Activated CD8-positive, alpha-beta memory T cell treated with anti-CD3 and anti-CD28 coated beads, Interleukin-2, amount 10 ng/mL, durations not matched to agents 7 days and 5 days (primary cell): ENCODE measurements around the gene BEND5. TPM values are rescaled to one million over a fixed set of nuclear protein-coding genes. Genes with fewer than 3 reads are reported as not detected.

ENCODE experiments used
- ATAC-seq: fragments of 150-1000 bp; cut with Tn5 transposase; one replicate; pipeline ENCODE4 v1.10.0; 2021; ENCODE audit warnings: moderate library complexity
- CTCF ChIA-PET: fragments of 350-600 bp; sonication (Branson Sonifier 250); formaldehyde crosslinking; loops from one replicate; lab custom pipeline; 2021; ENCODE audit warnings: antibody characterized with exemption; lab: Charles Lee
- DNase-seq: peaks from one replicate; pipeline ENCODE4 v3.0.0-alpha.2; 2020
- H3K27ac Mint-ChIP-seq: one replicate; pipeline ENCODE4 v1.8.0; 2021; ENCODE audit warnings: mild to moderate bottlenecking, mixed read lengths
- H3K27me3 Mint-ChIP-seq: one replicate; pipeline ENCODE4 v1.8.0; 2021; ENCODE audit warnings: mixed read lengths
- H3K36me3 Mint-ChIP-seq: one replicate; pipeline ENCODE4 v1.8.0; 2021; ENCODE audit warnings: mild to moderate bottlenecking, mixed read lengths
- H3K4me1 Mint-ChIP-seq: one replicate; pipeline ENCODE4 v1.8.0; 2021; ENCODE audit warnings: mixed read lengths
- H3K4me3 Mint-ChIP-seq: one replicate; pipeline ENCODE4 v1.8.0; 2021; ENCODE audit warnings: mild to moderate bottlenecking, moderate library complexity, mixed read lengths
- H3K9me3 Mint-ChIP-seq: one replicate; pipeline ENCODE4 v1.8.0; 2022; ENCODE audit warnings: low read depth, mixed read lengths
- total RNA-seq, 2 experiments: library from RNA; stranded (reverse); gene quantifications; one replicate each; pipeline ENCODE4 v1.2.3, GENCODE V29; 2021

The BEND5 gene
- total RNA-seq, 2 experiments from 2014 or later: 0.96 to 1.9 TPM

DNA sequence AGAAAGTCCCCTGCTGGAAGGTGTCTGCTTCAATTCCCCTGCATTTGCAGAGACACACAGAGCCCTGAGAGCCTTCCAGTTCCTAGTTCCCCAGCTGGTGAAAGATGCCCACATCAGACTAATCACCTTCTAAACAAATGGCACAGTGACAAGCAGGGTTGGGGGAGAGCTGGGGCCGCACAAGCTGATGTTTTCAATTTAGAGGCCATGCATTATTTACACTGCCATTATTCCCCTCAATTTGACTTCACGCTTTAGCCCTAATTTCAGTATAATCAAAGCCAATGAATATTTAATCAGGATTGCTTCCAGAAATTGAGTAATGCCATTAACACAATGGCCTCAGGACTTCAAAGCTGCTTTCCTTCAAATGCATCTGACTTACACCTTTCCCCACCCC lies 81.5 kb downstream of the BEND5 start:
- H3K27ac Mint-ChIP-seq: no peak overlapping the region
- no peaks in the 10 kb centered on the region for H3K36me3 Mint-ChIP-seq

GRCh38 chr1:48693674-48694320 lies 82.9 kb downstream of the BEND5 start:
- no peak for DNase-seq
- CTCF ChIA-PET: no interaction called here
- ATAC-seq: no peak
- H3K4me1 Mint-ChIP-seq: no peaks in the 10 kb centered on the region
- H3K27me3 Mint-ChIP-seq: no peaks in the 10 kb centered on the region
- H3K9me3 Mint-ChIP-seq: no peaks in the 10 kb centered on the region
- H3K36me3 Mint-ChIP-seq: no peaks in the 10 kb centered on the region
- no peak overlapping the region for H3K4me3 Mint-ChIP-seq
- H3K27ac Mint-ChIP-seq: no peak overlapping the region

More for the DNA sequence above, 81.5 kb downstream of the BEND5 start:
- no peak for ATAC-seq
- H3K9me3 Mint-ChIP-seq: no peaks in the 10 kb centered on the region
- H3K27me3 Mint-ChIP-seq: no peaks in the 10 kb centered on the region
- H3K4me3 Mint-ChIP-seq: no peak overlapping the region
- no peaks in the 10 kb centered on the region for H3K4me1 Mint-ChIP-seq
- CTCF ChIA-PET: no interaction called here
- no peak for DNase-seq

DNA sequence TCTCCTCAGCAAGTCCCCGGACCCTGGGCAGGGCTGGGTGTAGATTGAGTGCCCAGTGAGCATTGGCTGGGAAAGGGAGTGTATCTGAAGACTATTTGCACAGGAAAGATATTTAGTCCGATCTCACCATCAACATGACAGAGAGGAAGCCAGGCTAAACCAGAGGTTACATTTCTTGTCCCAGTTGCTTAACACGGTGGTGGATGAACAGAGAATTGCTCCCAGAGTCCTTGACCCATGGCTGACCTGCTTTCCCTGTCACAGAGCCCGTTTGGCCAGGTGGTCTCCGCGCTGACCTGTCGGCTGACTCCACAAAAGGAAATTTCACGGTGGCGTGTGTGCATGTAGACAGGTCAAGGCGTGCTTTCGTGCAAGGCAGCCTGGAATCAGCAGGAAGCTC lies 83.5 kb downstream of the BEND5 start:
- no peak for DNase-seq
- no peaks in the 10 kb centered on the region for H3K27me3 Mint-ChIP-seq
- no peak for ATAC-seq
- no peaks in the 10 kb centered on the region for H3K9me3 Mint-ChIP-seq
- CTCF ChIA-PET: no interaction called here
- H3K27ac Mint-ChIP-seq: no peak overlapping the region
- no peaks in the 10 kb centered on the region for H3K36me3 Mint-ChIP-seq
- no peak overlapping the region for H3K4me3 Mint-ChIP-seq
- no peaks in the 10 kb centered on the region for H3K4me1 Mint-ChIP-seq

- H3K27me3 Mint-ChIP-seq: no peaks in the 10 kb centered on the region
- CTCF ChIA-PET: no interaction called here
- H3K9me3 Mint-ChIP-seq: no peaks in the 10 kb centered on the region
- DNase-seq: no peak
- H3K36me3 Mint-ChIP-seq: no peaks in the 10 kb centered on the region
- H3K27ac Mint-ChIP-seq: no peak overlapping the region
- no peaks in the 10 kb centered on the region for H3K4me1 Mint-ChIP-seq
- no peak for ATAC-seq
- no peak overlapping the region for H3K4me3 Mint-ChIP-seq
Observed at GRCh38 chr1:48692235-48692634, 84.5 kb downstream of the BEND5 start.

GRCh38 chr1:48691429-48692001 lies 85.2 kb downstream of the BEND5 start:
- Mint-ChIP-seq H3K4me3 (no peak overlapping the region), H3K36me3 (no peaks in the 10 kb centered on the region), H3K27me3 (no peaks in the 10 kb centered on the region), H3K9me3 (no peaks in the 10 kb centered on the region), H3K27ac (no peak overlapping the region), H3K4me1 (no peaks in the 10 kb centered on the region)
- ATAC-seq (no peak), DNase-seq (no peak)
- CTCF ChIA-PET: no interaction called here

- CTCF ChIA-PET: interaction anchor here (1.3 kb wide), 1 partner anchor 11 kb away, joined by 6 read pairs; no protein-coding TSS in a partner anchor
- H3K9me3 Mint-ChIP-seq: no peaks in the 10 kb centered on the region
Observed at GRCh38 chr1:48688102-48688760, 88.5 kb downstream of the BEND5 start.

DNA sequence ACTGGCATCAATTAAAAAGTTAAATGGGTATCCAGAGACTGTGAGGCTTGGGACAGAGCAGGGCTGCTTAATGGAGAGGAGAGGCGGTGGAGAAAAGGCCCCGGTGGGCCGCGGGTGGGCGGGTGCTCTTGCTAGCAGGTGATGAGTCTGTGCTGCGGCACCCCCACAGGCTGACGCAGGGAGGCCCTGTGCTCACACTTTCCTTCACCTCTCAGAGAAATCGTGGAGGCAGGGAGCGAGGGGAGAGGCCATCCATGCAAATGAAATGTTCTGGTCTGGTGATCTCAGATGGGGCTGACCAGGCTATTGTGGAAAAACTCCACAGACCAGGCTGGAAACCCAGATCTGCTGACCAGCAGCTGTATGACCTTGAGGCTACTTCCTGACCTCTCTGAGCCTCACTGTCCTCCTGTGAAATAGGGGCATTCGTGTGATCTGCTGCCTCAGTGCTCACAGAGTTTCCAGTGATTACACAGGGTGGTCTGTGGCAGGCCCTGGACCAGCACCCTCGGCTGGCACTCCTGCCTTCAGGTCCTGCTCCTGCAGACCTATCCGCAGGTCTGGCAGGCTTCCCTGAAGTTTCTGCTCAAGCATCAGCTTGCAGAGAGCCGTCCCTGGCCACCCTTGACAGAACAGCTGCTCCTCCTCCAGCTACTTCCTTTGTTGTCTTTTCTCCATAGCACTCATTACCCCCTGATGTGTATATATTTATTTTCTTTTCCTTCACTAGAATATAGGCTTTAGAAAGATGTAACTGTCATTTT lies 89.2 kb downstream of the BEND5 start:
- Mint-ChIP-seq H3K27me3 (no peaks in the 10 kb centered on the region), H3K9me3 (no peaks in the 10 kb centered on the region), H3K4me3 (no peak overlapping the region), H3K36me3 (no peaks in the 10 kb centered on the region), H3K27ac (no peak overlapping the region), H3K4me1 (no peaks in the 10 kb centered on the region)
- CTCF ChIA-PET: interaction anchor here (1.3 kb wide), 1 partner anchor 10 kb away, joined by 6 read pairs; no protein-coding TSS in a partner anchor
- ATAC-seq: no peak
- DNase-seq: no peak

More at GRCh38 chr1:48688102-48688760, 88.5 kb downstream of the BEND5 start:
- ATAC-seq: no peak
- Mint-ChIP-seq H3K27ac (no peak overlapping the region), H3K4me3 (no peak overlapping the region), H3K4me1 (no peaks in the 10 kb centered on the region), H3K27me3 (no peaks in the 10 kb centered on the region), H3K36me3 (no peaks in the 10 kb centered on the region)
- no peak for DNase-seq

- DNase-seq: no peak
- no peak for ATAC-seq
- CTCF ChIA-PET: no interaction called here
- Mint-ChIP-seq H3K4me1 (no peaks in the 10 kb centered on the region), H3K9me3 (no peaks in the 10 kb centered on the region), H3K27me3 (no peaks in the 10 kb centered on the region), H3K27ac (no peak overlapping the region), H3K36me3 (no peaks in the 10 kb centered on the region), H3K4me3 (no peak overlapping the region)
Observed at GRCh38 chr1:48686159-48686558, 90.5 kb downstream of the BEND5 start.

DNA sequence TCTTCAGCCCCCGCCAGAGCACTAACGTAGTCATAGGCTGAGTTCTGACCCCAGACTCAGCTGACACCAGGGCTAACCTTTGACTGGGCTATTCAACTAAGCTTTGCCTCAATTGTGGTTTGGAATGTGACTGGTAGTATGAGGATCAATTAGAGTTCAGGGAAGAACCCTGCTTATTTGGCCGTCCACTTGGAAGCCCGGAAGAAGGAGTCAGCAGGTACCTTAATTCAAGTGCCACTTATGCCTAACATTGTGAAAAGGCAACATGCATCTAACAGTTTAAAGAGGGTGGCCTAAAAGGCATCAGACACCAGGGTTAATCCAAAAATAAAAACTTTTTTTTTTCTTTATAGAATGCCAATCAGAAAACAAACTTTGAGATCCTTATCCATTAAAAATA lies 92.3 kb downstream of the BEND5 start:
- Mint-ChIP-seq H3K4me3 (no peak overlapping the region), H3K27me3 (no peaks in the 10 kb centered on the region), H3K36me3 (no peaks in the 10 kb centered on the region), H3K9me3 (no peaks in the 10 kb centered on the region), H3K4me1 (no peaks in the 10 kb centered on the region), H3K27ac (no peak overlapping the region)
- ATAC-seq (no peak), DNase-seq (no peak)
- CTCF ChIA-PET: no interaction called here

DNA sequence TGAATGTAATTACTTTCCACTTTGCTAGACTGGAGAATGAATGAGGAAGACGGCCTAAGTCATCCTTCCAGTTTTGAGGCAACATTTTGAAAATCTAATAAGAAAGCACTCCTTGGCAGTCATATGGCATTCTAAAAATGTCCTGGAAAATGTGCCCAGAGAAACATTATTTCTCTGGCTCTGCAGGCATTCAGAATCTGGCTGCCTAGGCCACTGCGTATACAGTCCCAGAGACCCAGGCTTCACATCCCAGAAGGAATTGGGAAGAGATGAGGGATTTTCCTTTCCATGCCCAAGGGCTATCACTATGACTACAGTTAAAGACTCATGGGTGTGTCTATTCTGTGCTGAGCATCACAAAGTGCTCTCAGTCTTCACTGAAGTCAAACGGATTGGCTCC lies 92.9 kb downstream of the BEND5 start:
- no peaks in the 10 kb centered on the region for H3K9me3 Mint-ChIP-seq
- H3K4me1 Mint-ChIP-seq: no peaks in the 10 kb centered on the region
- no peak overlapping the region for H3K4me3 Mint-ChIP-seq
- DNase-seq: no peak
- H3K27me3 Mint-ChIP-seq: no peaks in the 10 kb centered on the region
- CTCF ChIA-PET: no interaction called here
- ATAC-seq: no peak
- no peaks in the 10 kb centered on the region for H3K36me3 Mint-ChIP-seq
- H3K27ac Mint-ChIP-seq: no peak overlapping the region

DNA sequence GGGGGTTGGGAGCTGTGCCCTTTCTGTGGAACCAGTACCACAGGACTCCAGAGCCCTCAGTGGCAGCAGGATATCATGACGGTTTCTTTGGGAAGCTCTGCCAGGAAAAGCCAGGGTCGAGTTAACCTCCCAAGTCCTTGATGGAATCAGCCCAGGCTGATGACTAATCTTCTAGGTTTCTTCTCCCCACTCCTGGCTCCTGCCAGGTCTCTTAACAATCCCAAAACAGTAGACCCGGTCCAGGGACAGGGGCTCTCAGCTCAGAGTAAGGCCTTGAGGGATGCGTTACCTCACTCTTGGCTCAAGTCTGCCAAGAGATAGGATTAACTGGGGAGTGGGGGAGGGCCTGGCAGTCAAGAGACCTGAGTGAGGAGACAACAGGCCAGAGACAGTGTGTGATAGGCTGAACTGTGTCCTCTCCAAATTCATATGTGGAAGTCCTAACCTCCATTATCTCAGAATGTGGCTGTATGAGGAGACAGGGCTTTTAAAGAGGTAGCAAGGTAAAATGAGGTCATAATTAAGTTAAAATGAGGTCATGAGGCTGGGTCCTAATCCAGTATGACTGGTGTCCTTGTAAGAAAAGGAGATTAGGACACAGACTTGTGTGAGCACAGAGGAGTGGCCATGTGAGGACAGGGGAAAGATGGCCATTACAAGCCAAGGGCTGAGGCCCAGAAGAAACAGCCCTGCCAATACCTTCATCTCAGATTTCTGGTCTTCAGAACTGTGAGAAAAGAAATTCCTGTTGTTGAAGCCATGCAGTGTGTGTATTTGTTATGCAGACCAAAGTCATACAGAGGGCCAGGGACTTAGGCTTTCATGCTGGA lies 95.0 kb downstream of the BEND5 start:
- H3K36me3 Mint-ChIP-seq: no peaks in the 10 kb centered on the region
- no peak overlapping the region for H3K27ac Mint-ChIP-seq
- ATAC-seq (no peak), DNase-seq (no peak)
- no peak overlapping the region for H3K4me3 Mint-ChIP-seq
- CTCF ChIA-PET: no interaction called here
- H3K9me3 Mint-ChIP-seq: no peaks in the 10 kb centered on the region
- H3K27me3 Mint-ChIP-seq: no peaks in the 10 kb centered on the region
- H3K4me1 Mint-ChIP-seq: no peaks in the 10 kb centered on the region

DNA sequence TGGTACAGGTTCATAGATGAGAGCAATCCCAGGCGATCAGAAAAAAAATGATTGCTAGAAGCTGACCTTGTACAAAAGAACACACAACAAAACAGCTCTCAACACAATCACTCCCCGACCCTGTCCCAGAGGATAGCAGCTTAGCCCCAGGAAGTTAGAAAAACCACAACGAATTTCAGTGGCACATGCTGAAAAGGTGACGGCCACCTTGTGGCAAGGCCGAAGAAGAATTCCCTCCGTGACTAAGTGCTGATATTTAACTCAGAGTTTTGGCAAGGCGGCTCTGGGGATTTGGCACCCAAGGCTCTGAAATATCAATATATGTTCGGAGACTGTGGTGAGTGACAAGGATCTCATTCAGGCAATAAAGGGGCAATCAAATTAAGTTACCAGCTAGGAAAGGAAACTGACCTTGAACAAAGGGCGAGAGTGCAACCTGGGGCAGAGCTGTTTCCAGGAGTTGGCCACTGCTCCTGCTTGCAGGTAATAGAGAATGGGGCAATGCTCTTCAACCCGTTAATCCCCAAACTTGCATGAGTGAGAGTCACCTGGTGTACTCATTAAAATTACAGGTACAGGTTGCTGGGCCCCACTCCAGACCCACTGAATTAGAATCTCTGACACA lies 96.2 kb downstream of the BEND5 start:
- H3K4me3 Mint-ChIP-seq: no peak overlapping the region
- no peaks in the 10 kb centered on the region for H3K4me1 Mint-ChIP-seq
- no peak for DNase-seq
- CTCF ChIA-PET: no interaction called here
- ATAC-seq: no peak
- H3K27ac Mint-ChIP-seq: no peak overlapping the region
- H3K27me3 Mint-ChIP-seq: no peaks in the 10 kb centered on the region
- no peaks in the 10 kb centered on the region for H3K9me3 Mint-ChIP-seq
- H3K36me3 Mint-ChIP-seq: no peaks in the 10 kb centered on the region
